NT2/D1 (cell line): ENCODE measurements around the gene TRIML2.

Experiments
- DNase-seq: peaks from one replicate; pipeline ENCODE4 v3.0.0-alpha.2; 2011; ENCODE audit warnings: low read depth, low spot score
- H3K27me3 ChIP-seq: 2 replicates; pipeline ENCODE4 v1.6.0; 2011; ENCODE audit warnings: mild to moderate bottlenecking; ENCODE audit not compliant: insufficient read length, insufficient read depth
- H3K36me3 ChIP-seq: 2 replicates; pipeline ENCODE4 v1.6.1; 2011; ENCODE audit warnings: mild to moderate bottlenecking, low read length, mixed read lengths; ENCODE audit not compliant: insufficient read depth, insufficient read length
- H3K4me1 ChIP-seq: 2 replicates; pipeline ENCODE4 v1.5.1; 2011; ENCODE audit not compliant: insufficient read depth, insufficient read length
- H3K4me3 ChIP-seq: 2 replicates; pipeline ENCODE4 v1.5.1; 2011; ENCODE audit warnings: low read depth; ENCODE audit not compliant: insufficient read length
- H3K9ac ChIP-seq: 2 replicates; pipeline ENCODE4 v1.6.0; 2011; ENCODE audit warnings: low read depth; ENCODE audit not compliant: insufficient read length
- H3K9me3 ChIP-seq: 2 replicates; pipeline ENCODE4 v1.5.1; 2011; ENCODE audit warnings: mild to moderate bottlenecking, low read length; ENCODE audit not compliant: insufficient read depth
- SUZ12 ChIP-seq: IDR thresholded peaks from 2 replicates; pipeline ENCODE4 v1.6.1; 2011; ENCODE audit not compliant: insufficient read length, insufficient read depth; ENCODE audit errors: extremely low read depth
- YY1 ChIP-seq: IDR thresholded peaks from 2 replicates; pipeline ENCODE4 v1.6.1; 2011; ENCODE audit not compliant: insufficient read length, insufficient read depth
- ZNF274 ChIP-seq: IDR thresholded peaks from 2 replicates; pipeline ENCODE4 v1.6.1; 2011; ENCODE audit warnings: mild to moderate bottlenecking, low read depth, low read length

TRIML2 gene

DNA sequence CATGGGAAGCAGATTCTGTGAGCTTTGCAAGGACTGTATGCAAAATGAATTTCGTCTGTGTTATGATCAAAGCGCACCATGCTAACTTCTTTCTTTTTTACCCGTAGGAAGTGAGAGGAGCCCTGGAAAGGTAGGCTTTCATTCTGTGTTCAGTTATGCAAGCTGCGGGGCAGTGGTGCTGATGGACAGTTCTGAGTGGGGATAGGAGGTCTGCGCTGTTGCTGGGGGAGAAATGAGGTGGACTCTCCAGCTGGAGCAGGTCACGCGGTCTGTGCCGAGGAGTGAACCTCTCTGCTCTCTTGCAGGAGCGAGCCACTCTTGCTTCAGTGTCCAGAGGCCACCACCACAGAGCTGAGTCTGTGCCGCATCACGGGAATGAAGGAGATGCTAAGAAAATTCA lies 34.3 kb upstream of the TRIML2 start:
- no peak for TF ChIP-seq ZNF274
- no peak for TF ChIP-seq SUZ12
- no peak for TF ChIP-seq YY1
- Histone ChIP-seq H3K36me3 (no peaks in the 10 kb centered on the region), H3K4me1 (no peaks in the 10 kb centered on the region), H3K9me3 (no peaks in the 10 kb centered on the region), H3K9ac (no peak overlapping the region), H3K27me3 (no peaks in the 10 kb centered on the region), H3K4me3 (no peak overlapping the region)
- DNase-seq: no peak

- Histone ChIP-seq H3K9ac (no peak overlapping the region), H3K4me1 (no peaks in the 10 kb centered on the region), H3K36me3 (no peaks in the 10 kb centered on the region), H3K27me3 (no peaks in the 10 kb centered on the region), H3K4me3 (no peak overlapping the region), H3K9me3 (no peaks in the 10 kb centered on the region)
- TF ChIP-seq ZNF274: no peak
- no peak for TF ChIP-seq SUZ12
- no peak for TF ChIP-seq YY1
- no peak for DNase-seq
Measured at GRCh38 chr4:188139671-188140070, 30.3 kb upstream of the TRIML2 start.

- DNase-seq: no peak
- Histone ChIP-seq H3K4me1 (no peaks in the 10 kb centered on the region), H3K9me3 (no peaks in the 10 kb centered on the region), H3K27me3 (no peaks in the 10 kb centered on the region), H3K36me3 (no peaks in the 10 kb centered on the region), H3K4me3 (no peak within 1 kb of the TSS), H3K9ac (no peak within 1 kb of the TSS)
- TF ChIP-seq ZNF274: no peak
- TF ChIP-seq YY1: no peak
- no peak for TF ChIP-seq SUZ12
Measured at GRCh38 chr4:188139141-188139540, 29.7 kb upstream of the TRIML2 start, which contains the start of gene TRIML1. TSS of gene TRIML1 (plus strand) at chr4:188139441. CDS start at chr4:188139559, 118 bp downstream.

GRCh38 chr4:188138227-188138626 lies 28.8 kb upstream of the TRIML2 start:
- Histone ChIP-seq H3K9me3 (no peaks in the 10 kb centered on the region), H3K9ac (no peak overlapping the region), H3K4me3 (no peak overlapping the region), H3K27me3 (no peaks in the 10 kb centered on the region), H3K36me3 (no peaks in the 10 kb centered on the region), H3K4me1 (no peaks in the 10 kb centered on the region)
- DNase-seq: no peak
- TF ChIP-seq SUZ12 (no peak), ZNF274 (no peak), YY1 (no peak)

DNA sequence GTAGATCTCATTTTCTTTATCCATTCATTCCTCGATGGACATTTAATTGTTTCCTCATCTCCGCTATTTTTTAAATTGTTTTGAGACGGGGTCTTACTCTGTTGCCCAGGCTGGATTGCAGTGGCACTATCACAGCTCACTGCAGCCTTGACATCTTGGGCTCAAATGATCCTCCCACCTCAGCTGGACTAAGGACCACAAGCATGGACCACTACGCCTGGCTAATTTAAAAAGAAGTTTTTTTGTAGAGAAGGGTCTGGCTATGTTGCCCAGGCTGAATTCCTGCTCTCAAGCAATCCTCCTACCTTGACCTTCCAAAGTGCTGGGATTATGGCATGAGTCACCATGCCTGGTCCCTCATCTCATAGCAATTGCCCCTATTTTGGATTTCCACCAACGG lies 22.8 kb upstream of the TRIML2 start:
- Histone ChIP-seq H3K9ac (no peak overlapping the region), H3K4me1 (no peaks in the 10 kb centered on the region), H3K4me3 (no peak overlapping the region), H3K27me3 (no peaks in the 10 kb centered on the region), H3K36me3 (no peaks in the 10 kb centered on the region), H3K9me3 (no peaks in the 10 kb centered on the region)
- DNase-seq: no peak
- TF ChIP-seq SUZ12 (no peak), YY1 (no peak), ZNF274 (no peak)

DNA sequence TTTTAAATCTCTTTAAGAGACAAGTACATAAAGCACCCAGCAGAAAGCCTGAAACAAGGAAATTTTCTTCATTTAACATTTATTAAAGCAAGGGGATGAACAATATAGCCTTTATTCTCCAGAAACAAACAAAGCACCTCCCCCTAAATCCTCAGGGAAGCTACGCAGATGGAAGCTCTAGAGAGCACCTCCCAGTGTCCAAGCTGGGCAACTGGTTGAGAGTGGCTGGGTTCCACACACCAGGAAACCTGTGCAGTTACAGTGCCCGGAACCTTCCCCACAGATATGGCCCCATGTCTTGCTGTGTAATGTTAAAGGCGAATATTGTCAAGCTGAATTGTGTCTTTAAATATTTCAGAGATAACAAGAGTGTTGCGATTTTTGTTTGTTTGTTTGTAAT lies 21.0 kb upstream of the TRIML2 start:
- Histone ChIP-seq H3K36me3 (no peaks in the 10 kb centered on the region), H3K9me3 (no peaks in the 10 kb centered on the region), H3K27me3 (no peaks in the 10 kb centered on the region), H3K9ac (no peak overlapping the region), H3K4me1 (no peaks in the 10 kb centered on the region), H3K4me3 (no peak overlapping the region)
- DNase-seq: no peak
- no peak for TF ChIP-seq ZNF274
- TF ChIP-seq SUZ12: no peak
- TF ChIP-seq YY1: no peak

DNA sequence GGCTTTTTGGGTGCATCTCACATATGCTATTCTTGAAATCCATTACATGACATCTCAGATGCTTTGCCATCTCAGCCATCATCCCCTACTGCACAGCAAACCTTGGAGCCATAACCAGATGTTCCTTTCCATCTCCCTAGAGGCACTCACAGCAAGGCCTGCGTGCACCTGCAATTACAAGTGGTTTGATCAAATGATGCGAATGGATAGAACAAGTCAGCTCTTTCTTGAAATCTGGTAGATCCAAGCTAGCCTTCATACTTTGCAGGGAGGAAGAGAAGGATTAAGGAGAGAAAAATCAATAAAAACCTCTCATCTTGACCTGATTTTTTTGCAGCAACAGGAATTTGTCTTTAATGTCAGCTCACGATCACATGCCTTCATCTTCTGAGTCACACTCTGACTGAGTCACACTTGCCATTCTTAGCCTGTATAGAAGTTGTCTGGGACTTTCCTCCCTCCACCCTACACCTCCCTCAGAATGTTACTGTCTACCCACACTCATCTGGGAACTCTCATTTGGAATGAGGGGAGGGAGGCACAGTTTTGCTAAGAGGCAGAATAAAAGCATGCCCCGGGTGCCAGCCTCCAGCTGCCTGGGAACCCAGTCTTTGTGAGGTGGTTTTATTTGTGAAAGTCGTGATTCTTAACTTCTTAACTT lies 17.9 kb upstream of the TRIML2 start:
- TF ChIP-seq YY1 (no peak), ZNF274 (no peak), SUZ12 (no peak)
- Histone ChIP-seq H3K4me1 (no peaks in the 10 kb centered on the region), H3K36me3 (no peaks in the 10 kb centered on the region), H3K27me3 (no peaks in the 10 kb centered on the region), H3K4me3 (no peak overlapping the region), H3K9ac (no peak overlapping the region), H3K9me3 (no peaks in the 10 kb centered on the region)
- no peak for DNase-seq
